Fibroblast of skin of abdomen (primary cell): ENCODE results near the gene GNAI3.
"Not testable (repeated sequence)": the region's sequence is repeated elsewhere in the genome, so short reads cannot be mapped to it uniquely, and the experiment has no call there.

Source experiments
- DNase-seq: peaks from one replicate; pipeline ENCODE4 v3.0.0-alpha.2; 2013

GNAI3 gene

DNA sequence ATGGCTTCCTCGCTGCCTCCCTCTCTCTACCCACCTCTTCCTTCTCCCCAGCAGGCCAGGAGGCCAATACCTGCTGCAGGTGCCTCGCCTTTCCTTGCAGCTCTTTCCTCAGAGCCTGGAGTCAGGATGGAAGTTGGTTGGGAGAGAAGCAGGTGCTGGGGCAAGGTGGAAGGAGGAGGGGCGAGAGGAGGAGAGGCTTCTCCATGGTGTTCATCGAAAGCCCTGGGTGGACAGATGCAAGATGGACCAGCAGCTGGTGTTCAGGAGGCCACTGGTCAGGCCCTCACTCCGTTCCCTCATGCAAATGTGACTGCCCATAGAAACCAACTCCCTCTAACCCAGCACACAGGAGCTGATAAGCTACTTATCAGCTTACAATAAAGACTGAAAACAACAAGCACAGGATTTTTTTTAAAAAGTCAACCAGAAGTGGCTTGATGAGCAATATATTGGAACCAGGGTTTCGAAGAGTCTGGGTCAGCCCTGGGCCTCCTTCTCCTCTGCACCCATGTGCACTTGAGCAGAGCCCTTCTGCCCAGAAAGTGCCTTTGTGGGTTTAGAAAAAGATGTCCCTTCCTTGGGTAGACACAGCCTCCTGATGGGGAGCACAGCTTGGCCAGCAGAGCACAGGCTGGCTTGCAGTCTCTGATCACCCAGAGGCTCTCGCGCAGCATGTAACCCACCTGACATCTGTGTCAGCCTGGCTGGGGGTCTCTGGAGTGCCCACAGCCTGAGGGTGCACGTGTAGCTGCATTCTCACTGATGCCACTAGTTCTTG lies 90.8 kb downstream of the GNAI3 start:
- no peak for DNase-seq

DNA sequence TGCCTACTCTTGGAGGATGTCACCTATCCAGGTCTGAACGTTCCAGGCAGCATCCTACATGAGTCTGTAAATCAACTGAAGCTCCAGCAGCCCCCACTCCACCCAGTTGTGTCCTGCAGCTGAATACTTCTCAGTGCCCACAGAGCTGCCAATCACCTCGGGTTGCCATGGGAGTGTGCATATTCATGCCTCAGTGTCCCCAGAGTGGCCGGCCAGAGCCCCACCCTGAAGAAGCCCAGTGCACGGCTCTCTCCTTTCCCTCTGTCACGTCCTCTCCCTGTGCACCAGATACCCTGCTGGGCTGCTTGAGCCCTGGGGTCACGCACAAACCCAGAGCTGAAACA lies 91.4 kb downstream of the GNAI3 start:
- no peak for DNase-seq

DNA sequence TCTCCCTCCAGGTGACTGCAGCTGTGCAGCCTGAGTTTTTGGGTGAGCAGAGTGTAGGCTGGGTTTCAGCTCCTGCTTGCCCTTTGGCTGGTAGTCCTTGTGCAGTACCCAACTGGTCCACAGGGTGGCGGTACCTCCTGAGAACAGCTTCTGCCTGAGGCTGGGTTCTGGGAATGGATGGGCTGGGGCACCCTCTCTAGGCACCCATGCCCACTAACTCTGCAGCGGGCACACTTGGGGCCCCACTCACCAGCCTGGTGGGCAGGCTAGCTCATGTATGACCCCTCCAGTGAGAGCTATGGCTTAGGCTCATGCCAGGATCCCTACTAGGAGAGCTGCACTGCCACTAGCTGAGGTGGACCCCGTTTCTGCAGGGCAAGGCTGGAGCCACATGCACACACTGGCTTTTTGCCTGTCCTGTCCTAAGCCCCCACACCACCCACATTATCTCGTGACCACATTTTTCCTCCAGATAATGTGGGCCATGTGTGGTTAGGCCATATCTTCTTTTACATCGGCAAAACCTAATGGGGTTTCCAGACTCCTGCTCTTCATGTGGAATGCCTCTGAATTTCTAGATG lies 92.0 kb downstream of the GNAI3 start:
- peak; percentile 51 for DNase-seq

DNA sequence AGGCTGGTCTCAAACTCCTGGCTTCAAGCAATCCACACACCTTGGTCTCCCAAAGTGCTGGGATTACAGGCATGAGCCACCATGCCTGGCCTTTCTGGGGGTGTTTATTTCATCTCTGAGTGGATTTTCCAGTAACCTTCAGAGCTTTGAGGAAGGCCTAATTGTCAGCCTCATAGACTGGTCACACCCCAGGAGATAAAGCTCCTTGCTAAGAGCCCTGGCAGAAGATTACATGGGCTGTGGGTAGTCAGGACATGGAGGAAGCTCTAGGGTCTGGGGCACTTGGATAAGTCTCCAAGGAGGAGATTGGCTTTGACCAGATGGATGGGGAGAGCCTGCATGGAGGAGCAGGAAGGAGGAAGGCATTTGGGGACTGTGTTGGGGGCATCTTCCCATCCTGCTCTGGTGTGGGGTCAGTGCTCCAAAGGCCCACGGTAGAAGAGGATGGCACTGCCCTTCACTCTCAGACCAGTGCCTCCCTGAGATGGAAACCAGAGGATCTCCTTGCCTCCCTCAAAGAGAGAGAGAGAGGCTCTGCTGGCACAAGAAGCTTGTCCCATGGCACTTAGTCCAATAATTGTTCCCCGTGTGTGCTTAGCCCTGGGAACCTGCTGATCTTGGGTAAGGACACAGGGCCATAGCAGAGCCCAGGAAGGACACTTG lies 92.8 kb downstream of the GNAI3 start:
- DNase-seq, result no peak

DNA sequence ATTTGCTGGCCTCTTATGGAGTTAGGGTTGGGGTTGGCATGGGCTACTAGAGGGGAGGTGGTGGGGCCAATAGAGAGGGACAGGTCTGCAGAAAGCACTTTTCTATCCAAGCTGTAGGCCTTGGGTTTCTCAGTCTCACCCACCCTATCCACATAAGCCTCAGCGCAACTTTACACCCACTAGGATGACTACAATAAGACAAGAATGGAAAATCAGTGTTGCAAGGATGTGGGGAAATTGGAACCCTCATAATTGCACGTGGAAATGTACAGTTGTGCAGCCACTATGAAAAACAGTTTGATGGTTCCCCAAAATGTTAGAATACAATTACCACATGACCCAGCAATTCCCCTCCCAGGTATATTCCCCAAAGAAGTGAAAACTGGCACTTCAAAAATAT lies 93.4 kb downstream of the GNAI3 start:
- no peak for DNase-seq

DNA sequence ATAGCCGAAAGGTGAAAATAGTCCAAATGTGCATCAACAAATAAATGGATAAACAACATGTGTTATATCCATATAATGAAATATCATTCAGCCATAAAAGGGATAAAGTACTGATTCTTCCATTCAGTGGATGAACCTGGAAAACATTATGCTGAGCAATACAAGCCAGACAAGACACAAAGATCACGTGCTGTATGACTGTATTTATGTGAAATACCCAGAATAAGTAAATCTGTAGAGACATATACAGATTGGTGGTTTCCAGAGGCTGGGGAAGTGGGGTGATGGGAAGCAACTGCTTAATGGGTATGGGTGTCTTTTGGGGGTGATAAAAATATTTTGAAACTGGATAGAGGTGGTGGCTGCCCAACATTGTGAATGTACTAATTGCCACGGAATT lies 94.2 kb downstream of the GNAI3 start:
- DNase-seq, result peak; percentile 40

DNA sequence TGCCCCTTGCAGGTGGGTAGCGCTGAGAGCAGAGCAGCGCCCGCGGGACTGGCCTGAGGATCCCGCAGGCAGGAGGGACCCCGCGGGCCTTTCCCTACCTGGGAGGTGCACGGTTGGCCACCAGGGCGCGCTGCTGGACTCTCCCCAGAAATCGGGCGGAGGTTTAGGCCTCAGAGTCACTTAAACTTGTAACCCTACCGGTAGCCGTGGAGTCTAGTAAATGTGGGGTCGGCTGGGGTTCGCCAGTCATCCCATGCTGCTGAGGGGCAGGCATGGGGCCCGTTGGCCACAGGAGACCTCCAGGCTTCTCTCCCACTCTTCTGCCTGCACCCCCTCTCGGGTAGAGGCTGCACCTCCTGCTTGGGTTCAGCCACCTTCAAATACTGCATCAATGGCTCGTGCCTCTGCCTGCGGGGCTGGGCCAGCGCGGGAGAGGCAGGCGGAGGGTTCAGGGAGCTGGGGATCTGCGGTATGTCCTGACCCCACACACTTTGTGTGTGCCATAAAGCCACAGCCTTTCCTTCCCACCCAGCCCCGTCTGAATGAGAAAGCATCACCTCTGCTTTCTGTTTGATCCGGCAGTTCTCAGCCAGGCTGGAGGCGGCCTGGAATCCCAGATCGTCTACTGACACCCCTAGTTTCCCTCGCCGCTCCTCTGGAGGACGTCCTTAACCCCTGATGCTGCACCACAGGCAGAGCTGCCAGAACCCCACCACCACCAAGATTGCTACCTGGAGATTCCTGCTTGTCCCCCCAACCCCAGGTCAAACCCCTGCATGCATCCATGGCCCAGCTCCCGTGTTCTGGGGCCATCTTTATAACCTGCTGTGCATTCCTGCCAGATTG lies 95.2 kb downstream of the GNAI3 start:
- peak; percentile 68 for DNase-seq

DNA sequence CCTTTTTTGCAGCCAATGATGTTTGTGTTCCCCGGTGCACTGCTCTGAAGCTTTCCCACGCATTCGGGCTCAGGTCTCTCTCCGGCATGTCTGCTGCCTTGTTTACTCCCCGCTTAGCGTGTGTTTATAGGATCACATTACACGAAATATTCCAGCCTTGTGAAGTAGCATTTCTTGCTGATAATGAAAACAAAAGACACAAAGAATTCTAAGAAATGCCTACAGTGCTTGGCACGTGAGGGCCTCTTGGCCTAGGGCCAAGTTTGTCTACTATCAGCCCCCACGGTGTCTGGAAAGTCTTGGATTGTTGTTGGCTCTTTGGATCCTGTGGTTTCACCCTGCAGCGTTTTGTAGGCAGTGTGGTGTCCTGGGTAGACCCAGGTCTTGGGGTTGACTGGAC lies 96.3 kb downstream of the GNAI3 start:
- no peak for DNase-seq

DNA sequence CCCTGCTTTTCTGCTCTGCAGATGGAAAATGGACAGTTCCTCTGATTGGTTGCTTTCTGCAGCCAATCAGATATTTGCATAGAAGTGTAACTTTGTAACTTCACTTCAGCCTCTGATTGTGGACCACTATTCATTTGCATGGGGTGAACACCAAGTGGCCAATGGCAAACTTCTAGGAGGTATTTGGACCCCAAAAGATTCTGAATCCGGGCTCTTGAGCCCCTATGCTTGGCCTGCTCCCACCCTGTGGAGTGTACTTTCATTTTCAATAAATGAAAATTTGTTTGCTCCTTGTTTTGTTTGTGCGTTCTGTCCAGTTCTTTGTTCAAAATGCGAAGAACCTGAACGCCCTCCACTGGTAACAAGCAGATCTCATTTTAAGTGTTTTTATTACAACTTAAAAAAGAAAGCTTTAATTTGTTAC lies 101.1 kb downstream of the GNAI3 start:
- DNase-seq, result peak; percentile 25

DNA sequence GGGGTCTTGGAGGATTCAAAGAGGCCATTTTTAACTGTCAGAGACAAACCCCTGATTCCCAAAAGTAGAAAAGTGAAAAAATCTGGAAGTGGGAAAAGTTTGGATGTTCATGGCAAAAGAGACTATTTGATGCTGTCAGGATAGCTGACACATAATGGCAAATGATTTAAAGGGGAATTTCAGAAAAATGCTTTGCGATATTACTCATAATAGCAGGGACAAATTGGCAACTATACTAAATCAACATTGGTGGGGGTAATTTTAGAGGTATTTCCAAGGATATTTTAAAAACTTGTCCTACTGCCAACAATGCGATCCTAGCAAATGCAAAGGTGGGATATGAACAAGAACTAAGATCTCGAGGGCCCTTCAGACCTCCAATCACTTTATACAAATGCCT lies 102.2 kb downstream of the GNAI3 start:
- DNase-seq, result peak; percentile 49

DNA sequence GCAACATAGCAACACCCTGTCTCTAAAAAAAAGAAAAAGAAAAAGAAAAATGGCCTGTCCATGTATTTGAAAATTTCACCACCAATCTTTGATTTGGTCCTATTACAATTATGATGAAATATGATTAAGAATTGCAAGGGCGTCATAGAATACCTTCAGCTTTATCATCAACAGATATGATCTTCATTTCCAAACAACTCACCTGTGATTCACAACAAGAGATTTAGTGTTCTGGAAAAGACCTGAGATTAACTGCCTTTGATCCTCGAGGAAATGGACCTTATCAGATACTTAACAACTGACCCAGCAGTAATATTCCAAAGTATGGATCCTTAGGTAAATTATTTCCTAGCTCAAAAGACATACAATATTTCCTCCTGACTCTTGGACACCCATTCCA lies 104.0 kb downstream of the GNAI3 start:
- no peak for DNase-seq

DNA sequence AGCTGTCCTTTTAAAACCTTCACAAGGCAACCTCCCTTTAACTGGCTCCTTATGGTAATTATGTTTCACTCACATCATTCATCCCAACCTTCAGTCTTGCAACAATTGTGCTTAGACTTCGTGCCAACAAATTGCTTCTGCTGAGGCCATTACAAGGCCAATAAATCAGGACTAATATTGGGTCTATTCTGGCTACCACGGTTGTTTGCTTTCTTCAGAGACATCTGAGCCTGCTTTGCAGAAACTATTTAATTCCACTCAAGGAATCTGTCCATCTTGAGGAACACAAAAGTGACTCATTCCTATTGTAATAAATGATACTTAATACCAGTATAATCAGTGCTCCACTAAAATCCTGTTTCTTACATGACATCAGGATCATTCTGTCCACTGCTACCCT lies 104.9 kb downstream of the GNAI3 start:
- peak; percentile 63 for DNase-seq

DNA sequence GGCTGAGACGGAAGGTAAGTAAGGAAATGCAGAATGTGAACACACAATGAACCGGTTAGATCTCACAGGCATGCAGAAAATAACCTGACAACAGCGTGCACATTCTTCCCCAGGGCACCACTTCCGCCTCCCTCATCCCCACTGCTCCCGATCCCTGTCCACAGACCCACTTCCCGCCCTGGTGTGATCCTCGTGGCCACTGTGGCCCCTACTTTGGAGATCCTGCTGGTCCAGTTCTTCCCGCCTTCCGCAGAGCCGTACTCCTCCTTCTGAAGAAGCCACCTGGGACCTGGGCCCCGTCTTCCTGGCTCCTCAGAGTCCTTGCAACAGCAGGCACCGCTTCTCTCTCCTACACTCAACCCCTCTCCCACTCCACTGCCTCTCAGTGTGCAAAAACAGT lies 106.1 kb downstream of the GNAI3 start:
- DNase-seq, result no peak

DNA sequence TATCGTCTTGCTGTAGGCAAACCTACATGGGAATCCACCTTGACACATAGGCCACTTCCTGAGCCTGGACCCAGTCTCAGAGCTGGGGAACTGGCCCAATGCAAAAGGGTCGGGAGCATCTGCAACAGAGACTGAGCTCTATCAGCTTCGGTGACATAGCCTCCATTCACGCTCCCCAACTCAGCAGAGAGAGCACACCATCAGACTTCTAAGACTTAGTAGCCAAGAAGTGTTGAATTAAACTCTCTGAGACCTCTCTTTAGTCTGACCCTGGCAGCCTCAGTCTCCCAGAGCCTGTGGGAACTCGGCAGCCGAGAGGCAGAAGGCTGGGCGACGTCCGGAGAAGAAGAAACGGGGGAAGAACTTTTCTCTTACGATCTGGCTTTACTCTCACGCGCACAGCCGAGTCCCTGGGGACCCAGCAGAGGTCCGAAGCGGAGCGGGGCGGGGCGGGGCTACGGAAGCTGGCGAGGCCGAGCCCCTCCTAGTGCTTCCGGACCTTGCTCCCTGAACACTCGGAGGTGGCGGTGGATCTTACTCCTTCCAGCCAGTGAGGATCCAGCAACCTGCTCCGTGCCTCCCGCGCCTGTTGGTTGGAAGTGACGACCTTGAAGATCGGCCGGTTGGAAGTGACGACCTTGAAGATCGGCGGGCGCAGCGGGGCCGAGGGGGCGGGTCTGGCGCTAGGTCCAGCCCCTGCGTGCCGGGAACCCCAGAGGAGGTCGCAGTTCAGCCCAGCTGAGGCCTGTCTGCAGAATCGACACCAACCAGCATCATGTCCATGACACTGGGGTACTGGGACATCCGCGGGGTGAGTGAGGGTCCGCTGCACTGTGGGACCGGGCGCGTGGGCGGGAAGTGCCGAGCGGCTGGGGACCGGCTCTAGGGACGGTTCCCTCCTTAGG lies 107.5 kb downstream of the GNAI3 start, which contains the start of gene GSTM4:
Gene GSTM4 (plus strand): TSS at position 485 of the 905 bp plus-strand sequence. CDS start 291 bp downstream, at position 776.
- peak; percentile 78 for DNase-seq

DNA sequence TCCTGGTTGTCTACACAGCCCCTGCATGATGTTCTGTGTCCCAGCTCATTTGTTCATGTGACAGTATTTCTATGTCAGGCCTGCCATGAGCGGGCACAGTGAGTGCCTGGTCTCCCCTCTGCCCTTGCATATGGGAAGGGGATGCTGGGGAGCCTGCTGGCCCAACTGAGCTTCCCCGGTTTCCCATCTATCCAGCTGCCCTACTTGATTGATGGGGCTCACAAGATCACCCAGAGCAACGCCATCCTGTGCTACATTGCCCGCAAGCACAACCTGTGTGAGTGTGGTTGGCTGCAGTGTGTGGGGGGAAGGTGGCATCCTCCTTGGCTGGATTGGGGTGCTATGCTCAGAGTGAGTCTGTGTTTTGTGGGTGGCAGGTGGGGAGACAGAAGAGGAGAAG lies 109.0 kb downstream of the GNAI3 start:
- DNase-seq, result no peak

DNA sequence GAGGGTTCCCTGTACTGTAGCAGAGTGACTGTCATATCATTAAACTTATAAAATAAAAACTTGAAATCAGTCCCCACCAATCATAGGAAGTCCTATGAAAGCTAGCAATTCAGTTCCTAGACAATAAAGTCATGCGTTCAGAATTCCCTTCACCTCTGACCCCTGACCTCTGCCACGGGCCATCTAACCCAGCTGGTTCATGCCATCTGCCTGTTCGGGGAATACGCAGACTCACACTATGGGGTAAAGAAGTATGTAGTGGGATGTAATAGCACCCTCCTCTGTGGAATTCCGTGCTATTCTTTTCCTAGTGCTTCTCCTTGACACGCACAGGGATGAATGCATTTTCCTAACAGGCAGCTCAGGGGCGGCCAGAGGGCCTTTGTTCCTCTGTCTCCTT lies 109.6 kb downstream of the GNAI3 start:
- DNase-seq, result no peak

DNA sequence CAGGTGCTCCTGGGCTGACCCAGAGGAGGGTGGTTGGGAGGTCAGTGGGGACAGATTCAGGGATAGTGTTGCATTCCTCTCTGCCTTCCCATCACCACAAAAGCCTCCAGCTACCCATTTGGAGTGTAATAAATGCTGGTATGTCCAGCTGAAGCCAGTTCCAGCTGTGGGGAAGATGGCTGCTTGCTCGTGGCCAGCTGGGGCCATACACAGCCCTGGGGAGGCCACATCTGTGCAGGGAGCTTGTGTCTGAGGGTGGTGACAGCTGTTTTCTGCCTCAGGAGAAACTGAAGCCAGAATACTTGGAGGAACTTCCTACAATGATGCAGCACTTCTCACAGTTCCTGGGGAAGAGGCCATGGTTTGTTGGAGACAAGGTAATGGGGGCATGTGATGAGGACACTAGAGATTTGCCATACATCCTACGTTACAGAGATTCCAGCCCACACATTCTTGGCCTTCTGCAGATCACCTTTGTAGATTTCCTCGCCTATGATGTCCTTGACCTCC lies 110.2 kb downstream of the GNAI3 start:
- DNase-seq, result no peak

DNA sequence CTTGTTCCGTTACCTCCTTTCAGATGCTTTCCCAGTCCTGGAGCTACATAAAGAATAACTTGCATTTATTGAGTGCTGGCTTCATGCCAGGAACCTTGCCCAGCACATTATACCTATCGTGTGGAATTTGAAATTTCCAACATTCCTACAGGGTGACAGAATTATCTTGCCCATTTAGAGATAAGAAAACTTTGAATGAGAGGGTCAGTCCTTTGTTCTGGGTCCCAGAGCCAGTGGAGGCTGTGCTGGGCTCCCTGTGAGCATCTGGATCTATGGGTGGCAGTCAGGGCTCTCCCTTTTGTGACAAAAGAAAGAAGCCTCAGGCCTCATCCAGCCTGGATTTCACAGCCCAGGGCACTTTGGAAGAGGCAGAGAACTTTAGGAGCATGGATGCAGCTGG lies 110.7 kb downstream of the GNAI3 start:
- DNase-seq, result no peak

DNA sequence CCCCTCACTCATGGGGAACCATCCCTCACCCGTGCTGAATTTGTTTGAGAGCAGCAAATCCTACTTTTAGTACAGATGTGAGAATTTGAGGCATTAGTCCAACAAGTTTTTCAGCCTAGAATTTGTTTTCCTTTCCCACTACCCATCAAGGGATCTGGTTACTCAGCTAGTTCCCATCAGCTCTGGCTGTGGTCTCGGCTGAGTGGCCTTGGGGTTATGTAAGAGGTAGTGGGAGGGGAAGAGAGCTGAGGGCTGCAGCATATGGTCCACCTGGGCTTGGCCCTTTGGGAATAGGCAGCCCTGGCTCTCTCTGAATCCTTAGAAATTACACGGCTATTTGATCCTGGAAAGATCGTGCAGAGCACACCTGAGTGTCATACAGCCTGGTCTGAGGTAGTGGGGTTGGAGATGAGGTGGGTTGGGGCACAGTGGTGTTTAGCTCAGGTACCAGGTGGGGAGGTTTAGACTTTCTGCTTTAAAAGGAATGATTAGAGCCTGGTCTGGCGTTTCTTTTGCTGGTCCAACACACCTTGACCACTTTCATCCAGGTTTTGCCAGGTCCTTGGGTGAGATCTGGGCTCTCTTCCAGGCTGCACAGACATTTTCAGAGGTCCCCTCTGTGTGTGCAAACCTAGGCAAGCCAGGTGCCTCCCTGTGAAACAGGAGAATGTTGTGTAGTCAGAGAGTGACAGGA lies 111.7 kb downstream of the GNAI3 start:
- no peak for DNase-seq

DNA sequence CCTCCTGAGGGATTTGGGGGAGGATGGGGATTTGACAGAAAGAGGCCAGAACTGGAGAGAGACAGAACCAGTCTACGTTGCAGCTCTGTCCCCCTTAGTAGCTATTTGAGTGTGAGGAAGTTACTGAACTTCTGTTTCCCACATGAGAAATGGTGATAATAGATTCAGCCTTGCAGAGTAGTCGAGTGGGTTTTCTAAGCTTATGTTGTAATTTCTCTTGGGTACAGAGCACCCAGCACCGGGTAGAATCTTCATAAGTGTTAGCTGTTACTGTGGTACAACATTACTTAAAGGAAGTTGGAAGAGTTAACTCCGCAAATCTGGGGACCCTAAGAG lies 112.2 kb downstream of the GNAI3 start:
- not testable (repeated sequence) for DNase-seq

DNA sequence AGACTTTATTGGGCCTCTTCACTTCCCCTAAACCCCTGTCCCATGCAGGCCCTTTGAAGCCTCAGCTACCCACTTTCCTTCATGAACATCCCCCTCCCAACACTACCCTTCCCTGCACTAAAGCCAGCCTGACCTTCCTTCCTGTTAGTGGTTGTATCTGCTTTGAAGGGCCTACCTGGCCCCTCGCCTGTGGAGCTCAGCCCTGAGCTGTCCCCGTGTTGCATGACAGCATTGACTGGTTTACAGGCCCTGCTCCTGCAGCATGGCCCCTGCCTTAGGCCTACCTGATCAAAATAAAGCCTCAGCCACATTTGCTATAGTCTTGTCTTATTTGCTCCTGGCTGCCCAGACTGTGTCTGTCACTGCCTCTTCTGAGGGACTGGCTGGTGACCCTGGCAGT lies 113.0 kb downstream of the GNAI3 start:
- no peak for DNase-seq
